ENCODE measurements around the gene REXO4.

The REXO4 gene

DNA sequence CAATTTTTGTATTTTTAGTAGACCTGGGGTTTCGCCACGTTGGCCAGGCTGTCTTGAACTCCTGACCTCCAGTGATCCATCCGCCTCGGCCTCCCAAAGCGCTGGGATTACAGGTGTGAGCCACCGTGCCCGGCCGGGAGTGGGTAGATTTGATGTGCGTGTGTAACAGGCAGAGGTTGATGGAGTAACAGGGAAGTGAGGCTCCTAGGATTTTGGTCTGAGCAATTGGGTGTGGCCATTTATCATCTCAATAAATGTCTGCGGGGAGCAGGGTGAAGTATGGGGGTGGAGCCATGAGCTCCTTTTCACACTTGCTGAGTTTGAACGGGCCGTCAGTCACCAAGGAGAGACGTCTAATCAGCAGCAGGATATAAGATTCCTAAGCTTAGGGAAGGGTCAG lies 1.2 kb upstream of the REXO4 start (continued):
- TF ChIP-seq ZNF10 (tag by site-specific recombination; IDR thresholded peaks at IDR 0.05) (no peak), SP2 (tag by site-specific recombination; IDR thresholded peaks at IDR 0.05) (0 out of 2 replicates have a peak, but pooled peaks have one; percentile 8), ZNF629 (tag by site-specific recombination; IDR thresholded peaks at IDR 0.05) (no peak), HOXA7 (CRISPR knock-in tag; IDR thresholded peaks at IDR 0.05; ENCODE audit: borderline replicate concordance) (no peak), GLI4 (tag by site-specific recombination; IDR thresholded peaks at IDR 0.05) (no peak), SP3 (tag by site-specific recombination; IDR thresholded peaks at IDR 0.05) (peak; percentile 13; the same call in 1 of the 2 replicates), KLF1 (tag by site-specific recombination; IDR thresholded peaks at IDR 0.05) (0 out of 2 replicates have a peak, but pooled peaks have one; percentile 15)
- TF ChIP-seq, protein P1, sequence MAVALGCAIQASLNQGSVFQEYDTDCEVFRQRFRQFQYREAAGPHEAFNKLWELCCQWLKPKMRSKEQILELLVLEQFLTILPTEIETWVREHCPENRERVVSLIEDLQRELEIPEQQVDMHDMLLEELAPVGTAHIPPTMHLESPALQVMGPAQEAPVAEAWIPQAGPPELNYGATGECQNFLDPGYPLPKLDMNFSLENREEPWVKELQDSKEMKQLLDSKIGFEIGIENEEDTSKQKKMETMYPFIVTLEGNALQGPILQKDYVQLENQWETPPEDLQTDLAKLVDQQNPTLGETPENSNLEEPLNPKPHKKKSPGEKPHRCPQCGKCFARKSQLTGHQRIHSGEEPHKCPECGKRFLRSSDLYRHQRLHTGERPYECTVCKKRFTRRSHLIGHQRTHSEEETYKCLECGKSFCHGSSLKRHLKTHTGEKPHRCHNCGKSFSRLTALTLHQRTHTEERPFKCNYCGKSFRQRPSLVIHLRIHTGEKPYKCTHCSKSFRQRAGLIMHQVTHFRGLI (tag by site-specific recombination; IDR thresholded peaks at IDR 0.05) = no peak

DNA sequence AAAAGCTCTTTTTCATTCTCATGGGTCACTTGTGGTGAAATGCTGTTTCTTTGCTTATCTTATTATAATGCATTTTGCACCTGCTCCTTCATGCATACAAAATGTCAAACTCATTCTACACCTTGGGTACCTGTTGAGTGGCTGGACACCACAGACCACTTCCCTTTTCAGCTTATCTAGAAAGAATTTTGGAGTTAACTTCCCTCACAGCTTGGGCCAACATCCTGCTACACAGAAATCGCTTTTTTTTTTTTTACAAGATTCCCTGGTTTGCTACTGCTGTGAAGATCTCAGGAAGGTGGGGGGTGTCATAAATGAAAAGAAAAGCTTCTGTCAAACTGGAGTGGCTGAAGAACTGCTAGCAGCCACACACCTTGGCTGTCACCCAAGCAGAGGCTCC lies 2.6 kb downstream of the REXO4 start:
- ChIA-PET POLR2A (interaction anchor here (4.7 kb wide), 1 partner anchor 45 kb away, joined by 28 read pairs; the partner anchor contains the start of gene CACFD1), CTCF (interaction anchor here (0.7 to 3.5 kb wide), 6 partner anchors 10 to 582 kb away, joined by 3 to 20 read pairs (median 4); no protein-coding TSS in a partner anchor)
- no peaks in the 10 kb centered on the region; the same call in 1 of the 2 replicates for H3K4me1 ChIP-seq (ENCODE audit: control insufficient read depth, insufficient read depth, low read length)
- H3K36me3 ChIP-seq (ENCODE audit: control insufficient read depth in 2 of 2, insufficient read depth in 1 of 2, low read length in 2 of 2) = peaks cover 7 to 65% of the 10 kb centered on the region in 2 experiments
- no peak overlapping the region for H3K27ac ChIP-seq (ENCODE audit: extremely low read depth, low read depth, low read length)
- no peaks in the 10 kb centered on the region for H3K9me3 ChIP-seq (ENCODE audit: control insufficient read depth, insufficient read depth, low read depth, low read length)
- TF ChIP-seq SCRT2 (tag by site-specific recombination; IDR thresholded peaks at IDR 0.05) (peak; percentile 54), BCL11A (tag by site-specific recombination; IDR thresholded peaks at IDR 0.05; ENCODE audit: low read depth) (no peak), ZNF555 (tag by site-specific recombination; conservative IDR thresholded peaks at IDR 0.05) (no peak), MZF1 (tag by site-specific recombination; IDR thresholded peaks at IDR 0.05; ENCODE audit: borderline replicate concordance) (no peak), ZNF433 (tag by site-specific recombination; IDR thresholded peaks at IDR 0.05; ENCODE audit: low read depth) (no peak), ZNF621 (tag by site-specific recombination; IDR thresholded peaks at IDR 0.05) (no peak), MEIS1 (CRISPR knock-in tag; IDR thresholded peaks at IDR 0.05; ENCODE audit: borderline replicate concordance) (no peak), SCRT1 (tag by site-specific recombination; IDR thresholded peaks at IDR 0.05; ENCODE audit: borderline replicate concordance) (0 out of 2 replicates have a peak, but pooled peaks have one; percentile 29), KLF7 (tag by site-specific recombination; IDR thresholded peaks at IDR 0.05; ENCODE audit: borderline replicate concordance) (no peak)
- no peak overlapping the region for H3K4me3 ChIP-seq (ENCODE audit: low read depth, low read length)

- CTCF ChIA-PET = interaction anchor here (0.7 to 1.4 kb wide), 5 partner anchors 9 to 365 kb away, joined by 3 to 5 read pairs (median 4); no protein-coding TSS in a partner anchor
- Histone ChIP-seq H3K36me3 (ENCODE audit: control insufficient read depth in 2 of 2, insufficient read depth in 1 of 2, low read length in 2 of 2) (peaks cover 5 to 95% of the 10 kb centered on the region in 2 experiments), H3K9me3 (ENCODE audit: control insufficient read depth, insufficient read depth, low read depth, low read length) (no peaks in the 10 kb centered on the region), H3K4me1 (ENCODE audit: control insufficient read depth, insufficient read depth, low read length) (no peaks in the 10 kb centered on the region), H3K4me3 (ENCODE audit: low read depth, low read length) (no peak overlapping the region), H3K27ac (ENCODE audit: extremely low read depth, low read depth, low read length) (no peak overlapping the region)
- POLR2A ChIA-PET = no interaction called here
- TF ChIP-seq BCL11A (tag by site-specific recombination; IDR thresholded peaks at IDR 0.05; ENCODE audit: low read depth) (no peak), ZNF121 (tag by site-specific recombination; IDR thresholded peaks at IDR 0.05) (peak; percentile 82)
These were observed 9.8 kb downstream of the REXO4 start for GRCh38 chr9:133408042-133408441.

DNA sequence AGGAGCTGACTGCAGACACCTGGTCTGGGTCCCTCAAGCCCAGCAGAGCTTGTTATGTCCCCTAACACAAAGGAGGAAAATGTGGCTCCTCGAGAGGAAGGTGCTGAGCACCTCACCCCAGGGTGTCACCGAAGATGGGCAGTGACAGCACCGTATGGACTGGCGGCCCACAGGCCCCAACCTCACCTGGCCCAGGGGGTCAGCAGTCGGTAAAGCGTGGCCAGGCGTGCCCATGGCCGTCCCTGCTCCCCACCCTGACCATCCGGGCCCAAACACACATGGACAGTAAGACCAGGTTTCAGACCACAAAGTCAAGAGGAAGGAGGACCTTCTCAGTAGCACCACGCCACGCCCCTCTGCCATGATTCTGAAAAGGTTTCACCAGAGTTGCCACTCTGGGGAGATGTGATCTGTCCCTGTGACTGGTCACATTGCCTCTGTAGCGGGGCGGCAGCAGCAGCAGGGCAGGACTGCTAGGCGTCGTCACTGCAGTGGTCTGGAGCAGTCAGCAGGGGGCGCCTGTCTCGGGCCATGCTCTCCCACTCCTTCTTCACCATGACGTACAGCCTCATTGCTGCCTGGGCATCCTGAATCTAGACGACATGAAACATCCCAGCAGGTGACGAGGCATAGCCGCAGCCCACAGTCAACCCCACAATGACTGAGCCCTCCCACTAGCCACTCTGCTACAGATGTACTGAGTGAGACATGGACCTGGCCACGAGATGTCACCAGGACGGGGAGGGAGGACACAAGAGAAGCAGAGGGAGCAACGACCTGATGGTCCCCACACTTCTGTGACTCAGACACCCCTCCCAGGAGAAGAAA lies 11.1 kb downstream of the REXO4 start:
- Histone ChIP-seq H3K36me3 (ENCODE audit: control insufficient read depth in 2 of 2, insufficient read depth in 1 of 2, low read length in 2 of 2) (peaks cover 5 to 89% of the 10 kb centered on the region in 2 experiments; a peak in 2 of 3 replicates), H3K4me1 (ENCODE audit: control insufficient read depth, insufficient read depth, low read length) (no peaks in the 10 kb centered on the region), H3K9me3 (ENCODE audit: control insufficient read depth, insufficient read depth, low read depth, low read length) (no peaks in the 10 kb centered on the region), H3K27ac (ENCODE audit: extremely low read depth, low read depth, low read length) (no peak overlapping the region), H3K4me3 (ENCODE audit: low read depth, low read length) (no peak overlapping the region)
- ChIA-PET CTCF (interaction anchor here (0.6 to 4.8 kb wide), 8 partner anchors 9 to 151 kb away, joined by 3 to 24 read pairs (median 8); no protein-coding TSS in a partner anchor), POLR2A (no interaction called here)
- no peak for TF ChIP-seq ZNF16 (tag by site-specific recombination; IDR thresholded peaks at IDR 0.05; ENCODE audit: low read depth)
- no peak for TF ChIP-seq ZNF544 (tag by site-specific recombination; IDR thresholded peaks at IDR 0.05)
- peak; percentile 66; the same call in 1 of the 2 replicates for TF ChIP-seq ZBTB21 (tag by site-specific recombination; IDR thresholded peaks at IDR 0.05)
- TF ChIP-seq ZNF48 (tag by site-specific recombination; IDR thresholded peaks at IDR 0.05) = no peak
- no peak for TF ChIP-seq ZBTB26 (tag by site-specific recombination; optimal IDR thresholded peaks at IDR 0.05)
- TF ChIP-seq SP7 (tag by site-specific recombination; IDR thresholded peaks at IDR 0.05) = peak; percentile 20; the same call in 1 of the 2 replicates
- TF ChIP-seq GLI4 (tag by site-specific recombination; IDR thresholded peaks at IDR 0.05) = no peak
- no peak for TF ChIP-seq GLI2 (tag by site-specific recombination; IDR thresholded peaks at IDR 0.05; ENCODE audit: borderline replicate concordance, low read depth)
- TF ChIP-seq ZNF37A (tag by site-specific recombination; IDR thresholded peaks at IDR 0.05) = no peak
- no peak for TF ChIP-seq ZNF211 (tag by site-specific recombination; IDR thresholded peaks at IDR 0.05; ENCODE audit: low read depth)

All from HEK293 (cell line).